ENCODE data around the gene ZPBP2. TPM values are rescaled to one million over a fixed set of nuclear protein-coding genes. Genes with fewer than 3 reads are reported as not detected.

Gene ZPBP2
- total and polyA plus RNA-seq, 2 of the 13 experiments (the other 11 are each of a cell fraction or from before 2014, with no cell fraction given) = not detected

GRCh38 chr17:39822051-39822451, 46.0 kb upstream of the ZPBP2 start:
- TF ChIP-seq DNMT1 (CRISPR knock-in tag; IDR thresholded peaks at IDR 0.05) (no peak), CBX5 (CRISPR knock-in tag; IDR thresholded peaks at IDR 0.05; ENCODE audit: borderline replicate concordance) (no peak), ZNF33A (CRISPR knock-in tag; IDR thresholded peaks at IDR 0.05; ENCODE audit: borderline replicate concordance) (no peak), ZNF574 (CRISPR knock-in tag; IDR thresholded peaks at IDR 0.05) (no peak), HDAC2 (CRISPR knock-in tag; IDR thresholded peaks at IDR 0.05) (no peak), KAT8 (CRISPR knock-in tag; IDR thresholded peaks at IDR 0.05) (no peak), ZNF724P (CRISPR knock-in tag; IDR thresholded peaks at IDR 0.05; ENCODE audit: borderline replicate concordance) (no peak), GPN1 (CRISPR knock-in tag; IDR thresholded peaks at IDR 0.05; ENCODE audit: borderline replicate concordance) (no peak), RELA (CRISPR knock-in tag; IDR thresholded peaks at IDR 0.05) (no peak), NFYC (CRISPR knock-in tag; IDR thresholded peaks at IDR 0.05) (no peak), BCL3 (CRISPR knock-in tag; IDR thresholded peaks at IDR 0.05) (no peak)
- no peaks in the 10 kb centered on the region for H3K4me1 ChIP-seq (ENCODE audit: insufficient read depth, low read length)
- H3K4me3 ChIP-seq (replicated peaks in 1 of 3; ENCODE audit: insufficient read depth in 1 of 3, low read depth in 2 of 3, low read length in 3 of 3) = no peak overlapping the region
- H3K9ac ChIP-seq (ENCODE audit: insufficient read depth, low read depth, low read length) = no peak overlapping the region
- no peak overlapping the region for H3K27ac ChIP-seq (ENCODE audit: extremely low read length, insufficient read depth, low read length)
- CTCF ChIA-PET (ENCODE audit: low intra/inter-chr PET ratio, low total read pairs) = no interaction called here
- no peak overlapping the region for H3K4me2 ChIP-seq (ENCODE audit: low read depth, low read length)
- H2AFZ ChIP-seq (ENCODE audit: low read length) = no peak overlapping the region
- no peaks in the 10 kb centered on the region for H3K27me3 ChIP-seq (ENCODE audit: control insufficient read depth in 1 of 2, insufficient read depth in 2 of 2, low read length in 2 of 2)
- in situ Hi-C loops (cut with HindIII; ENCODE audit: extremely low pct_ligation_motif_present, low pct_unique_long_range_greater_than_20kb) = no loop called here
- no peak for ATAC-seq
- no peak for FAIRE-seq
- 36% methylated on average over 2 of the region's 2 CpGs for WGBS (ENCODE audit: low lambda C conversion rate)
- POLR2A ChIA-PET = no interaction called here
- H3K79me2 ChIP-seq (ENCODE audit: insufficient read depth, low read length) = no peaks in the 10 kb centered on the region
- H4K20me1 ChIP-seq (ENCODE audit: insufficient read depth, low read length) = no peaks in the 10 kb centered on the region
- DNase-seq (ENCODE audit: low spot score) = no peak
- no peaks in the 10 kb centered on the region for H3K36me3 ChIP-seq (replicated peaks in 1 of 2; ENCODE audit: control insufficient read depth in 1 of 2, insufficient read depth in 2 of 2, low read length in 2 of 2)
- BruUV-seq (replicated peaks) = no TSS peak
- intact Hi-C loops (cut with micrococcal nuclease; ENCODE audit: unreplicated experiment) = no loop called here
- peaks cover 18% of the 10 kb centered on the region for H3K9me3 ChIP-seq (ENCODE audit: low read length)
